GM19351 (cell line): Measurements from ENCODE around the gene UCP3.

Experiments used
- ATAC-seq: cut with Tn5 transposase; IDR thresholded peaks from one replicate; pipeline ENCODE4 v1.9.1; 2021; ENCODE audit warnings: mild to moderate bottlenecking, moderate library complexity; ENCODE audit not compliant: unreplicated experiment

Gene UCP3

GRCh38 chr11:74019104-74019738 is 10.3 kb upstream of the UCP3 start:
- ATAC-seq: no peak

- no peak for ATAC-seq
Observed at GRCh38 chr11:74018331-74019005, 9.6 kb upstream of the UCP3 start.

GRCh38 chr11:74017631-74018030 is 8.7 kb upstream of the UCP3 start:
- no peak for ATAC-seq

- no peak for ATAC-seq
Observed at GRCh38 chr11:74015919-74016684, 7.2 kb upstream of the UCP3 start.

GRCh38 chr11:74014880-74015279 is 6.0 kb upstream of the UCP3 start:
- no peak for ATAC-seq

GRCh38 chr11:74013141-74013540 is 4.3 kb upstream of the UCP3 start:
- ATAC-seq: no peak

- ATAC-seq: no peak
Observed at GRCh38 chr11:74012074-74012809, 3.4 kb upstream of the UCP3 start.

GRCh38 chr11:74011360-74012073 is 2.6 kb upstream of the UCP3 start:
- ATAC-seq: peak; percentile 78

GRCh38 chr11:74010306-74011300 is 1.7 kb upstream of the UCP3 start:
- ATAC-seq: no peak

GRCh38 chr11:74009675-74010305 is 905 bp upstream of the UCP3 start:
- no peak for ATAC-seq

GRCh38 chr11:74009230-74009547 is 304 bp upstream of the UCP3 start:
- no peak for ATAC-seq

- ATAC-seq: no peak
Observed at GRCh38 chr11:74007691-74008372, 1.1 kb downstream of the UCP3 start.

- no peak for ATAC-seq
Observed at GRCh38 chr11:74006743-74007304, 2.1 kb downstream of the UCP3 start.

GRCh38 chr11:74005721-74006517 is 3.0 kb downstream of the UCP3 start:
- no peak for ATAC-seq

GRCh38 chr11:74004759-74005615 is 3.9 kb downstream of the UCP3 start:
- ATAC-seq: no peak

GRCh38 chr11:74004046-74004695 is 4.7 kb downstream of the UCP3 start:
- no peak for ATAC-seq
